AG04449 (cell line): ENCODE measurements around the gene ABCA10.

Experiments used
- CTCF ChIA-PET: fragments of 350-600 bp; formaldehyde crosslinking; extraction: SDS; loops from one replicate; lab custom pipeline; 2021; ENCODE audit warnings: antibody characterized with exemption; lab: Yijun Ruan, JAX
- POLR2A ChIA-PET: fragments of 400-600, 350-600 bp; formaldehyde crosslinking; extraction: SDS; loops from one replicate; lab custom pipeline; 2020; ENCODE audit warnings: antibody characterized with exemption, inconsistent platforms; lab: Yijun Ruan, JAX
- DNase-seq: peaks from one replicate; pipeline ENCODE4 v3.0.0-alpha.2; 2010; ENCODE audit warnings: low read depth, low spot score
- H3K4me3 ChIP-seq: 2 replicates; pipeline ENCODE4 v1.5.1; 2011; ENCODE audit warnings: low read depth, mild to moderate bottlenecking, control low read depth, low read length
- TF ChIP-seq, protein P1 (sequence below): IDR thresholded peaks from one replicate; pipeline ENCODE4 v1.5.1; 2011; ENCODE audit warnings: mild to moderate bottlenecking, moderate library complexity, low read length, control low read depth, inconsistent platforms; ENCODE audit not compliant: insufficient read depth; ENCODE audit errors: missing control alignments

Gene ABCA10

DNA sequence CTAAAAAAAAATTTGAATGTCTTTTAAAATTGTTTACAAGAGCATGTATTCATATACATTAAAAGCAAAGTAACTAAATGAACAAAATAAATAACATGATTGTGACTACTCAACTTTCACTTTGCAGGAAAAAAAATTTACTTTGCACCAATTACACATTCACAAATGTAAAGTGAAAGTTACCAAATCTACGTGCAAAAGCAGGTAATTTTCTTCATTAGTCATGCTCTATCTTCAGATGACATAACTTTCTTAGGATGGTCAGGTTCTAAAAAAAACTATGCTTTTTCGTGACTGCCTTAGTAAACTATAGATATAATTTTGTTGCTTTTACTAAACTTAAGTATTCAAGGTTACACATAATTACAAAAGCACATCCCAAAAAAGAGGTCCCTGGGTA is 17.0 kb upstream of the ABCA10 start:
- no peak for DNase-seq
- ChIA-PET POLR2A (no interaction called here), CTCF (interaction anchor here (0.9 to 15.6 kb wide), 4 partner anchors 14 to 474 kb away, joined by 3 to 243 read pairs (median 31); no protein-coding TSS in a partner anchor)
- H3K4me3 ChIP-seq = no peak overlapping the region
- TF ChIP-seq, protein P1, sequence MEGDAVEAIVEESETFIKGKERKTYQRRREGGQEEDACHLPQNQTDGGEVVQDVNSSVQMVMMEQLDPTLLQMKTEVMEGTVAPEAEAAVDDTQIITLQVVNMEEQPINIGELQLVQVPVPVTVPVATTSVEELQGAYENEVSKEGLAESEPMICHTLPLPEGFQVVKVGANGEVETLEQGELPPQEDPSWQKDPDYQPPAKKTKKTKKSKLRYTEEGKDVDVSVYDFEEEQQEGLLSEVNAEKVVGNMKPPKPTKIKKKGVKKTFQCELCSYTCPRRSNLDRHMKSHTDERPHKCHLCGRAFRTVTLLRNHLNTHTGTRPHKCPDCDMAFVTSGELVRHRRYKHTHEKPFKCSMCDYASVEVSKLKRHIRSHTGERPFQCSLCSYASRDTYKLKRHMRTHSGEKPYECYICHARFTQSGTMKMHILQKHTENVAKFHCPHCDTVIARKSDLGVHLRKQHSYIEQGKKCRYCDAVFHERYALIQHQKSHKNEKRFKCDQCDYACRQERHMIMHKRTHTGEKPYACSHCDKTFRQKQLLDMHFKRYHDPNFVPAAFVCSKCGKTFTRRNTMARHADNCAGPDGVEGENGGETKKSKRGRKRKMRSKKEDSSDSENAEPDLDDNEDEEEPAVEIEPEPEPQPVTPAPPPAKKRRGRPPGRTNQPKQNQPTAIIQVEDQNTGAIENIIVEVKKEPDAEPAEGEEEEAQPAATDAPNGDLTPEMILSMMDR = no peak

DNA sequence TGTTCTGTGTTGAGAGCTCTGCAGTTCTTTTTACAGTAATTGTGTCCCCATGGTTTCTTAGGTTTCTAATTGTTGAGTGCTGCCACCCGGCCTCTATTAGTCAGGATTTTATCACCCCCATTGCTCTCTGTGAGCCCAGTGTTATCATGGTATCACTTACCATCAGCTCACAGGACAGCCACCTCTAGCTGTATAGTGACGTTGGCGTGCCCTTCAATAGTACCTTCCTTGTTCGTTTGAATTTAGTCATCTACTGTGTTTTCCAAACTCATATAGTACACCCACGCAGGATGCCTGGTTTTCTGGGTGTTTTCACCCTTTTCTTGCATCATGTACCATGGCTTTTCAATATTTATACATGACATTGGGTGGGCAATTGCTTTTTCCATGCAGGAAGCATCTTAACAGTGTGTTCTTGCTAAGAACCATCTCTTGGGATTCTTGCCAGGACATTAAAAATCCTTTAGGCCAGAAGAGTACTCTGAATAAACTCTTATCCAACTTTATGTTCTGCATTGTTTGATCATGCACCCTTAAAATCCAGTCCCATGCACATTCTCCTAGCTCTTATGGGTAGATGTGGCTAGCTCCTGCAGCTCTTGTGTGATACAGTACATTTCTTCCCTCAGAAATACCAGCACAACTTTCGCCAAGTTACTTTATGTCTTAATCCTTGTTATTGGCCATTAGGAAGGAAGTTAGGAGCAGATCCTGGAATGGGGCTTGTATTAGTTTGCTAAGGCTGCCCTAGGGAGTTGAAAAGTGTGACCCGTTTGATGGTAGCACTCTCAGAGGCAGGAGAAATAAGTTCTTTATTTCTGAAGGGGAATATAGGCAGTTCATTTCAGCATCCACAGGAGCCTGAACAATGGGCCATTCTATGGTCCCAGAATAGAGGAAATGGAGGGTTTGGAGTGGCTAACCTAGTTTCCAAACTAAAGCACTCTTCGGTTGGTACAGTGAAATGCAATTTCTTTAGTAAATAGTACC is 11.3 kb upstream of the ABCA10 start:
- H3K4me3 ChIP-seq = no peak overlapping the region
- ChIA-PET CTCF (interaction anchor here (2.6 to 15.6 kb wide), 3 partner anchors 9 to 469 kb away, joined by 26 to 243 read pairs (median 48); no protein-coding TSS in a partner anchor), POLR2A (no interaction called here)
- TF ChIP-seq, protein P1 = no peak
- no peak for DNase-seq

DNA sequence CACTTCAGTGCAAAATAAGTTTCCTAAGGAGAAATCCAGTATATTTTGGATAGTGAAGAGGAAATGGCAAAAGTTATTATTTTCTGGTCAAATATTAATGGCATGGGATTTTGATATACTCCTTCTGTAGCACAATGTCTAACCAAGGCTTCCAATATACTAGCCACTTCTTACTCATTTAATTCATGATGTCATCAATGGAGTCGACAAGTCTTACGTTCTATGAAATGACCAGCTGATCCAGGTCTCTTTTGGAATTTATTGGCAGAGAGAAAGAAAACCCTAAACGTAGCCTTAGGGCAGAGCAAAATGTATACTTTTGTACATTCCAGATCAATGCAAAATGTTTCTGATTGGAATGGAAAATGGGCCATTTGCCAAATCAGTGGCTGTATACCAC is 8.3 kb upstream of the ABCA10 start:
- no peak overlapping the region for H3K4me3 ChIP-seq
- ChIA-PET POLR2A (no interaction called here), CTCF (interaction anchor here (0.9 to 15.6 kb wide), 4 partner anchors 11 to 466 kb away, joined by 3 to 243 read pairs (median 37); no protein-coding TSS in a partner anchor)
- no peak for DNase-seq
- TF ChIP-seq, protein P1 = no peak

DNA sequence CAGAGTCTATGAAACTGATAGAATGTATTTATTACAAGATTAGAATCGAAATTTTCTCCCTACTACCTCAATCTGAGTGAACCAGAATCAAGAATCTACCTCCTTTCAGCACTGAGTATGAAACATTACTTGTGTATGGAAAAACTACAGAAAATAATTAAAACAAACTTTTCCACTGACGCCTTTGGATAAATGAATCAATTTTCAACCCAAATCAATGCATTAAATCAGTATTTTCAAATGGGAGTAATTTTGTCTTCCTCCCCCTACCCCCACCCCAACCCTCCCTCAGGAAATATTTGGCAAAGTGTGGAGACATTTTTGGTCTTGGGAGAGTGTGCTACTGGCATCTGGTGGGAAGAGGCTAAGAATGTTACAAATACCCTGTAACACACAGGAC is 7.8 kb upstream of the ABCA10 start:
- H3K4me3 ChIP-seq = no peak overlapping the region
- TF ChIP-seq, protein P1 = no peak
- ChIA-PET CTCF (interaction anchor here (0.6 to 15.6 kb wide), 15 partner anchors 9 to 1002 kb away, joined by 3 to 243 read pairs (median 5); no protein-coding TSS in a partner anchor), POLR2A (no interaction called here)
- no peak for DNase-seq

DNA sequence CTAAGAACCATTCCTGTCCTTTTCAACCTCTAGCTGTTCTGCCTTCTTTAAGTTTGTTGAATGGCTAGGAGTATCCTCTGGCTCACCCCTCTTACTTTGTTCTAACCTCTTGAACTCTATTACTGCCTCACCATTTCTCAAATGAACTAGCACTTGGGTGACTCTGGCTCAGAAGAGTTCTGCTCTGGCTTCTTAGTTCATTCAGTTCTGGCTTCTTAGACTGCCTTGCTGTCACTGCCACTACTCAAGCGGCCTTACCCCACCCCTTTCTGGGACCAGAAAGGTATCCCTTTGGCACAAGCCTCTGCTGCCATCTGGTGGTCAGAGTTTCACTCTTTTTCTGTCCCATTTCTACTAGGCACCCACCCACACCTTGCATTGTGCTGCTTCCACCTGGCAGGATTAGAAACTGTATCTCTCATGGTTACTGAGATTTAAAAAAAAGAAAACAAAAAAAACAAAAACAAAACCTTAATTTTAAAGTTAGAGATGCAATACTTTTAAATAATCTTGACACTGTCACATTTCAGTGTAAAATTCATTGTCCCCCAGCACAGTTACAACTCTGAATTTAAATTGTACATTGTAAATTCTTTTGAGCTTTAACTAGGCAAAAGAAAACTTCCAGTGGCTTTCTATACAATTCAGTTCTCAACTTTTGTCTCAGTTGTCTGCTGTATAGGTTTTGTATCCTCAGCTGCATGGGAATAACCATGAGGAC is 6.9 kb upstream of the ABCA10 start:
- ChIA-PET CTCF (interaction anchor here (0.6 to 7.1 kb wide), 19 partner anchors 8 to 747 kb away, joined by 3 to 136 read pairs (median 4); no protein-coding TSS in a partner anchor), POLR2A (no interaction called here)
- no peak for DNase-seq
- TF ChIP-seq, protein P1 = peak; percentile 69
- H3K4me3 ChIP-seq = no peak overlapping the region
